Measurements from ENCODE around the gene ANKRD44.

The ANKRD44 gene

DNA sequence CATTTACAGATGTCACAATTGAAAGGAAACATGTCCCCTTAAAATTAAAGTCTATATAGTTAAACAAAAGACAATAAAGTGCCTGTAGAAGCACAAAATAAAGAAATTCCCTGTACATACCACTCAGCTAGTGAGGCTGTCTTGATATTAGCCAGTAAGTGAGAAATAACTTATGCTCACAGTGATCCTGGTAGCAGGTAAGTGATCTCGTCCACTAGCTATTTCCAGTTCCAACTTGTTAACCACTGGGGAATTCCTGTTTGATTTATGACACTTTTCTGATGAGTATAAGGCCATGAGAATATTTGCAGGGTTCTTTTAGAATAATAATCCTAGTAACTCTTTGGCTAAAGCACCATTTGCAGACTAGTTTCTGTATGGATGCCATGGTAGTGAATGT lies 256.1 kb downstream of the ANKRD44 start:
- Histone ChIP-seq H3K36me3 (ENCODE audit: control insufficient read depth, low read length) (peaks cover 22% of the 10 kb centered on the region), H4K20me1 (ENCODE audit: control insufficient read depth, insufficient read depth, low read depth, low read length) (no peaks in the 10 kb centered on the region), H3K9me3 (ENCODE audit: control insufficient read depth, insufficient read depth, low read length) (peaks cover 12% of the 10 kb centered on the region; the same call in 1 of the 2 replicates), H3K79me2 (ENCODE audit: control insufficient read depth, low read length) (no peaks in the 10 kb centered on the region), H3K27ac (ENCODE audit: low read depth, low read length) (no peak overlapping the region), H3K4me2 (ENCODE audit: low read length) (no peak overlapping the region), H3F3A (ENCODE audit: control insufficient read depth, insufficient read depth) (no peaks in the 10 kb centered on the region), H3K4me3 (ENCODE audit: low read length) (no peak overlapping the region), H3K4me1 (ENCODE audit: control insufficient read depth, low read length) (no peaks in the 10 kb centered on the region), H3K9me2 (replicated peaks; ENCODE audit: control insufficient read depth, low read length) (no peaks in the 10 kb centered on the region), H3K27me3 (ENCODE audit: control insufficient read depth, low read length) (no peaks in the 10 kb centered on the region)
- TF ChIP-seq CTCF (IDR thresholded peaks at IDR 0.05; ENCODE audit: low read depth, low read length, poor library complexity, severe bottlenecking): no peak
- TF ChIP-seq EZH2phosphoT487 (IDR thresholded peaks at IDR 0.05; ENCODE audit: borderline replicate concordance, low read length): no peak

DNA sequence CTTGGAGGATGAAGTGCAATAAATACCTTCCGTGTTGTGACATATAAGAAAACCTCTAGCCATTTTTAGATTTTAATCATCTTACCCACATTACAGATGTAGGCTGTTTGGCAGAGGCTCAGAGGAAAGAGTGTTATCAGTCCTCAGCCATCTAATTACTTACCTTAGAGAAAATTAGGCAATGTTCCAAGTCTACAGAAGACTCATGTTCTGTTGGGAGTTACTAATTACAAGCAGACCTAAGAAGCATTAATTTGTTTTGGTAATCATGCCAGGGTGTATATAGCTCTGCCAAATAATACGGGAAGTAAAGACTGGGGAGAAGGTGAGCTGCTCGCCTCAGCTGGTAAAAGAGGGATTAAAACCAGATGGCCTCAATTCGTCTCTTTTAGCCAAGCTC lies 258.2 kb downstream of the ANKRD44 start:
- H3F3A ChIP-seq (ENCODE audit: control insufficient read depth, insufficient read depth): no peaks in the 10 kb centered on the region
- H3K79me2 ChIP-seq (ENCODE audit: control insufficient read depth, low read length): no peaks in the 10 kb centered on the region
- H3K4me2 ChIP-seq (ENCODE audit: low read length): no peak overlapping the region
- no peak overlapping the region for H3K4me3 ChIP-seq (ENCODE audit: low read length)
- no peaks in the 10 kb centered on the region for H3K4me1 ChIP-seq (ENCODE audit: control insufficient read depth, low read length)
- H3K36me3 ChIP-seq (ENCODE audit: control insufficient read depth, low read length): peaks cover 14% of the 10 kb centered on the region
- H3K9me2 ChIP-seq (replicated peaks; ENCODE audit: control insufficient read depth, low read length): no peaks in the 10 kb centered on the region
- TF ChIP-seq CTCF (IDR thresholded peaks at IDR 0.05; ENCODE audit: low read depth, low read length, poor library complexity, severe bottlenecking) (no peak), EZH2phosphoT487 (IDR thresholded peaks at IDR 0.05; ENCODE audit: borderline replicate concordance, low read length) (no peak)
- no peak overlapping the region for H3K27ac ChIP-seq (ENCODE audit: low read depth, low read length)
- no peaks in the 10 kb centered on the region for H4K20me1 ChIP-seq (ENCODE audit: control insufficient read depth, insufficient read depth, low read depth, low read length)
- no peaks in the 10 kb centered on the region for H3K27me3 ChIP-seq (ENCODE audit: control insufficient read depth, low read length)
- peaks cover 12% of the 10 kb centered on the region; the same call in 1 of the 2 replicates for H3K9me3 ChIP-seq (ENCODE audit: control insufficient read depth, insufficient read depth, low read length)

- H3K4me2 ChIP-seq (ENCODE audit: low read length): no peak overlapping the region
- no peaks in the 10 kb centered on the region for H3K9me2 ChIP-seq (replicated peaks; ENCODE audit: control insufficient read depth, low read length)
- H3K4me3 ChIP-seq (ENCODE audit: low read length): no peak overlapping the region
- H4K20me1 ChIP-seq (ENCODE audit: control insufficient read depth, insufficient read depth, low read depth, low read length): no peaks in the 10 kb centered on the region
- no peaks in the 10 kb centered on the region for H3K9me3 ChIP-seq (ENCODE audit: control insufficient read depth, insufficient read depth, low read length)
- 0 out of 2 replicates have a peak, but pooled peaks cover 3% of the 10 kb centered on the region for H3K36me3 ChIP-seq (ENCODE audit: control insufficient read depth, low read length)
- H3K27me3 ChIP-seq (ENCODE audit: control insufficient read depth, low read length): no peaks in the 10 kb centered on the region
- TF ChIP-seq CTCF (IDR thresholded peaks at IDR 0.05; ENCODE audit: low read depth, low read length, poor library complexity, severe bottlenecking): no peak
- no peak for TF ChIP-seq EZH2phosphoT487 (IDR thresholded peaks at IDR 0.05; ENCODE audit: borderline replicate concordance, low read length)
- H3K27ac ChIP-seq (ENCODE audit: low read depth, low read length): no peak overlapping the region
- H3F3A ChIP-seq (ENCODE audit: control insufficient read depth, insufficient read depth): no peaks in the 10 kb centered on the region
- no peaks in the 10 kb centered on the region for H3K4me1 ChIP-seq (ENCODE audit: control insufficient read depth, low read length)
- H3K79me2 ChIP-seq (ENCODE audit: control insufficient read depth, low read length): no peaks in the 10 kb centered on the region
Observed at GRCh38 chr2:197045115-197045514, 265.5 kb downstream of the ANKRD44 start.

Measured in DOHH2 (cell line).